IMR-90 (cell line): Measurements from ENCODE around the gene DPP6. TPM values are rescaled to one million over a fixed set of nuclear protein-coding genes. Genes with fewer than 3 reads are reported as not detected.

Experiments used
- ATAC-seq: fragments of 200-7000 bp; cut with Tn5 transposase; 2 replicates; pipeline ENCODE4 v1.9.1; 2020; ENCODE audit warnings: low read depth, mild to moderate bottlenecking, moderate library complexity
- BruUV-seq: library from RNA; stranded (reverse); fragments of 400-500 nt; replicated peaks from 2 replicates; lab custom pipeline; 2021; lab: Mats Ljungman, UMichigan
- CTCF ChIA-PET: fragments of 300-600 bp; formaldehyde crosslinking; extraction: SDS; loops from one replicate; lab custom pipeline; 2021; ENCODE audit warnings: antibody characterized with exemption; lab: Yijun Ruan, JAX
- POLR2A ChIA-PET: fragments of 300-600 bp; sonication (Branson Sonifier 250); formaldehyde crosslinking; loops from one replicate; lab custom pipeline; 2022; ENCODE audit warnings: antibody characterized with exemption; ENCODE audit not compliant: unreplicated experiment; lab: Charles Lee
- DNase-seq: peaks from one replicate; pipeline ENCODE4 v3.0.0; 2013
- H2AFZ ChIP-seq: replicated peaks from 2 replicates; pipeline ENCODE3; 2013; ENCODE audit warnings: low read length, mild to moderate bottlenecking; ENCODE audit not compliant: poor library complexity
- H2AK5ac ChIP-seq: 2 replicates; pipeline ENCODE4 v1.6.1; 2013; ENCODE audit warnings: low read depth, low read length, inconsistent platforms
- H2AK9ac ChIP-seq: replicated peaks from 2 replicates; pipeline ENCODE3; 2013; ENCODE audit warnings: mild to moderate bottlenecking, low read depth, low read length, moderate library complexity; ENCODE audit not compliant: poor library complexity
- H2BK120ac ChIP-seq: 2 replicates; pipeline ENCODE4 v1.6.1; 2013; ENCODE audit warnings: low read depth, low read length, inconsistent platforms
- H2BK15ac ChIP-seq: 3 replicates; pipeline ENCODE4 v1.6.1; 2013; ENCODE audit warnings: low read depth, low read length, inconsistent platforms
- H2BK20ac ChIP-seq: 2 replicates; pipeline ENCODE4 v1.6.1; 2013; ENCODE audit warnings: low read depth, mild to moderate bottlenecking, inconsistent platforms, low read length, moderate library complexity
- H2BK5ac ChIP-seq: 2 replicates; pipeline ENCODE4 v1.6.1; 2013; ENCODE audit warnings: mild to moderate bottlenecking, low read depth, low read length, inconsistent platforms; ENCODE audit not compliant: poor library complexity, severe bottlenecking
- H3K14ac ChIP-seq: replicated peaks from 2 replicates; pipeline ENCODE4 v1.6.1; 2013; ENCODE audit warnings: low read depth, low read length, inconsistent platforms
- H3K18ac ChIP-seq: 2 replicates; pipeline ENCODE4 v1.6.1; 2013; ENCODE audit warnings: low read depth, low read length, control low read depth
- H3K23ac ChIP-seq: 2 replicates; pipeline ENCODE4 v1.6.1; 2013; ENCODE audit warnings: low read depth, low read length, inconsistent platforms
- H3K27ac ChIP-seq: 2 replicates; pipeline ENCODE4 v1.5.1; 2013; ENCODE audit warnings: mild to moderate bottlenecking, control low read depth, low read length; ENCODE audit not compliant: insufficient read depth
- H3K27me3 ChIP-seq: 2 replicates; pipeline ENCODE4 v1.6.1; 2013; ENCODE audit warnings: low read length; ENCODE audit not compliant: control insufficient read depth, insufficient read depth
- H3K36me3 ChIP-seq: 2 replicates; pipeline ENCODE4 v1.6.1; 2013; ENCODE audit warnings: low read length, mixed read lengths; ENCODE audit not compliant: control insufficient read depth, insufficient read depth
- H3K4ac ChIP-seq: 2 replicates; pipeline ENCODE4 v1.6.1; 2013; ENCODE audit warnings: low read depth, low read length, inconsistent platforms
- H3K4me1 ChIP-seq: 2 replicates; pipeline ENCODE4 v1.6.1; 2013; ENCODE audit warnings: low read length, mixed read lengths; ENCODE audit not compliant: control insufficient read depth, insufficient read depth
- H3K4me2 ChIP-seq: 2 replicates; pipeline ENCODE4 v1.6.1; 2013; ENCODE audit warnings: low read depth, mild to moderate bottlenecking, control low read depth, low read length, moderate library complexity
- H3K4me3 ChIP-seq: 2 replicates; pipeline ENCODE4 v1.5.1; 2013; ENCODE audit warnings: low read depth, mild to moderate bottlenecking, control low read depth, low read length, moderate library complexity; ENCODE audit not compliant: insufficient read depth
- H3K56ac ChIP-seq: 2 replicates; pipeline ENCODE4 v1.6.1; 2013; ENCODE audit warnings: low read length, inconsistent platforms; ENCODE audit not compliant: insufficient read depth; ENCODE audit errors: extremely low read depth
- H3K79me1 ChIP-seq, 2 experiments: 2 replicates each; pipeline ENCODE4 v1.6.1; 2013; ENCODE audit warnings: low read length in 2 of 2, inconsistent platforms in 1 of 2, low read depth in 1 of 2
- H3K9ac ChIP-seq: 2 replicates; pipeline ENCODE4 v1.6.1; 2013; ENCODE audit warnings: low read depth, low read length, control low read depth
- H3K9me1 ChIP-seq: 2 replicates; pipeline ENCODE4 v1.6.1; 2013; ENCODE audit warnings: low read length, inconsistent platforms; ENCODE audit not compliant: insufficient read depth
- H3K9me3 ChIP-seq: 2 replicates; pipeline ENCODE4 v1.6.1; 2013; ENCODE audit warnings: low read length; ENCODE audit not compliant: control insufficient read depth, insufficient read depth
- H4K20me1 ChIP-seq: 2 replicates; pipeline ENCODE4 v1.6.1; 2013; ENCODE audit warnings: low read length, inconsistent platforms; ENCODE audit not compliant: insufficient read depth
- H4K5ac ChIP-seq: 2 replicates; pipeline ENCODE4 v1.6.1; 2013; ENCODE audit warnings: mild to moderate bottlenecking, low read depth, low read length, control low read depth
- H4K8ac ChIP-seq, 2 experiments: 2 replicates each; pipeline ENCODE4 v1.6.1; 2013; ENCODE audit warnings: low read depth in 2 of 2, low read length in 2 of 2, control low read depth in 1 of 2, inconsistent platforms in 1 of 2
- H4K91ac ChIP-seq: 2 replicates; pipeline ENCODE4 v1.6.1; 2013; ENCODE audit warnings: low read depth, low read length, inconsistent platforms; ENCODE audit not compliant: insufficient read depth
- CEBPB ChIP-seq: IDR thresholded peaks from 2 replicates; pipeline ENCODE4 v1.6.1; 2012; ENCODE audit warnings: low read depth, low read length, improper control_type of control experiment
- CTCF ChIP-seq: conservative IDR thresholded peaks from 2 replicates; pipeline ENCODE4 v1.5.1; 2012; ENCODE audit warnings: mild to moderate bottlenecking, low read depth, low read length, improper control_type of control experiment
- MAZ ChIP-seq: IDR thresholded peaks from 2 replicates; pipeline ENCODE4 v1.6.1; 2012; ENCODE audit warnings: low read depth, mild to moderate bottlenecking, low read length, improper control_type of control experiment, moderate library complexity, borderline replicate concordance
- MXI1 ChIP-seq: IDR thresholded peaks from 2 replicates; pipeline ENCODE4 v1.6.1; 2012; ENCODE audit warnings: low read depth, mild to moderate bottlenecking, low read length, moderate library complexity, borderline replicate concordance
- SMC3 ChIP-seq: fragments of 150-350 bp; IDR thresholded peaks from 2 replicates; pipeline ENCODE4 v1.6.1; 2016; ENCODE audit warnings: low read depth, mild to moderate bottlenecking, antibody characterized with exemption, low read length, moderate library complexity
- USF2 ChIP-seq: fragments of 150-350 bp; IDR thresholded peaks from 2 replicates; pipeline ENCODE4 v1.6.1; 2017; ENCODE audit warnings: mild to moderate bottlenecking, antibody characterized with exemption, low read length, low read depth
- WGBS, 2 experiments: methylation state at CpG; one replicate each; pipeline versions ENCODE4 v1.1.5 to v1.1.7; 2013; ENCODE audit warnings: missing lambda C conversion rate in 2 of 2; ENCODE audit not compliant: insufficient read length in 1 of 2; ENCODE audit errors: extremely low coverage in 2 of 2; 5-methylcytosine and 5-hydroxymethylcytosine counted together
- dilution Hi-C: fragments of 300-500 bp; cut with HindIII; formaldehyde crosslinking; loops from one replicate; pipeline ENCODE4 v1.14.3; 2018; ENCODE audit warnings: low sequenced_read_pairs; ENCODE audit not compliant: unreplicated experiment
- in situ Hi-C: fragments of 300-500 bp; cut with MboI; formaldehyde crosslinking; loops from 3 replicates; pipeline ENCODE4 v1.14.3; 2019; ENCODE audit warnings: low sequenced_read_pairs, inconsistent platforms, mixed read lengths
- intact Hi-C: fragments of 100-400 bp; cut with micrococcal nuclease; formaldehyde crosslinking; loops from 2 replicates; pipeline ENCODE4 v1.10.0; 2022
- polyA plus RNA-seq, 3 experiments: library from polyadenylated mRNA; depleted of rRNA; stranded (reverse); fragments of >200 nt; gene quantifications; 2 replicates each; pipeline ENCODE4 v1.2.3, GENCODE V29; 2012; ENCODE audit warnings: low replicate concordance in 1 of 3
- total RNA-seq: library from RNA; depleted of rRNA; stranded (reverse); fragments of >200 nt; gene quantifications from 2 replicates; pipeline ENCODE4 v1.2.3, GENCODE V29; 2012
- TF ChIP-seq, protein P1 (sequence below): fragments of 150-350 bp; IDR thresholded peaks from 2 replicates; pipeline ENCODE4 v1.6.1; 2016; ENCODE audit warnings: low read depth, mild to moderate bottlenecking, low read length, moderate library complexity, borderline replicate concordance

The DPP6 gene
- total and polyA plus RNA-seq, 2 of the 4 experiments (the other 2 are of a cell fraction) = not detected

DNA sequence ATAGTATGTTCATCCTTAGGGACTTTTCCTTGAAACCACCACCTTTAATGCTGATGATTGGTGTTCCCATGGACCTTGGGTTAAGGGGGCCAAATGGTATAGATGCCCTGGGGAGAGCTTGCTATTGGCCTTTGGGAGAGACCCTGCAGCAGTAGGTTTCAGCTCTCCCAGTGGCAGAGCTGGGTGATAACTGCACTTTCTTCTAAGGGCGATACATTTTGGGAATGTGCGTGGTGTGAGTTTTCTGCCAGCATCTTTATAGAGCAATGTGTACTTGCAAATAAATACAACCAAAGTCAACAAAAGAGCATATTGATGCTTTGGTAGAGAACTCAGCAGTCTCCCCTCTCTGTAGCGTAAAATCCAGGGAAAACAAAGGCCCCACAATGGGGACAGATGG lies 546.7 kb downstream of the DPP6 start:
- H3K36me3 ChIP-seq = no peaks in the 10 kb centered on the region
- dilution Hi-C loops (no loop called here), intact Hi-C loops (no loop called here), in situ Hi-C loops (no loop called here)
- ChIA-PET CTCF (no interaction called here), POLR2A (no interaction called here)
- no peaks in the 10 kb centered on the region for H3K4me1 ChIP-seq
- no peak overlapping the region for H3K4me2 ChIP-seq
- H2BK20ac ChIP-seq = no peak overlapping the region
- H4K20me1 ChIP-seq = no peaks in the 10 kb centered on the region
- no peak overlapping the region for H3K14ac ChIP-seq
- H3K4me3 ChIP-seq = no peak overlapping the region
- no peaks in the 10 kb centered on the region for H3K79me1 ChIP-seq
- H3K27ac ChIP-seq = no peak overlapping the region
- H3K27me3 ChIP-seq = no peaks in the 10 kb centered on the region
- H2BK120ac ChIP-seq = no peak overlapping the region
- H4K91ac ChIP-seq = no peak overlapping the region
- H2AK5ac ChIP-seq = no peak overlapping the region
- no peak overlapping the region for H3K23ac ChIP-seq
- H2AFZ ChIP-seq = no peak overlapping the region
- H3K56ac ChIP-seq = no peak overlapping the region
- ATAC-seq = no peak
- TF ChIP-seq USF2 = no peak
- no peak for TF ChIP-seq SMC3
- no peak for TF ChIP-seq MXI1
- no peak for TF ChIP-seq CTCF
- TF ChIP-seq CEBPB = no peak
- TF ChIP-seq, protein P1, sequence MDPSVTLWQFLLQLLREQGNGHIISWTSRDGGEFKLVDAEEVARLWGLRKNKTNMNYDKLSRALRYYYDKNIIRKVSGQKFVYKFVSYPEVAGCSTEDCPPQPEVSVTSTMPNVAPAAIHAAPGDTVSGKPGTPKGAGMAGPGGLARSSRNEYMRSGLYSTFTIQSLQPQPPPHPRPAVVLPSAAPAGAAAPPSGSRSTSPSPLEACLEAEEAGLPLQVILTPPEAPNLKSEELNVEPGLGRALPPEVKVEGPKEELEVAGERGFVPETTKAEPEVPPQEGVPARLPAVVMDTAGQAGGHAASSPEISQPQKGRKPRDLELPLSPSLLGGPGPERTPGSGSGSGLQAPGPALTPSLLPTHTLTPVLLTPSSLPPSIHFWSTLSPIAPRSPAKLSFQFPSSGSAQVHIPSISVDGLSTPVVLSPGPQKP = no peak
- no peak for TF ChIP-seq MAZ
- H4K8ac ChIP-seq = no peak overlapping the region
- no CpG with 5 or more reads among the region's 3 CpGs for WGBS, 2 experiments
- no peaks in the 10 kb centered on the region for H3K9me1 ChIP-seq
- BruUV-seq = no TSS peak
- no peak for DNase-seq
- peaks cover 12% of the 10 kb centered on the region for H3K9me3 ChIP-seq
- no peak overlapping the region for H2AK9ac ChIP-seq
- H2BK15ac ChIP-seq = no peak overlapping the region
- no peak overlapping the region for H2BK5ac ChIP-seq
- no peak overlapping the region for H3K18ac ChIP-seq
- H4K5ac ChIP-seq = no peak overlapping the region
- no peak overlapping the region for H3K4ac ChIP-seq
- no peak overlapping the region for H3K9ac ChIP-seq
